Neural cell (in vitro differentiated cells): Measurements from ENCODE around the gene GAGE12H. TPM values are rescaled to one million over a fixed set of nuclear protein-coding genes. Genes with fewer than 3 reads are reported as not detected.
"Not testable (repeated sequence)": the region's sequence is repeated elsewhere in the genome, so short reads cannot be mapped to it uniquely, and the experiment has no call there.

Experiments used
- H2AFZ ChIP-seq: fragments of 200-600, 300-800 bp; sonication (generic), shearing (Covaris generic); 2 replicates; pipeline ENCODE4 v1.6.0; 2014; ENCODE audit warnings: low read depth, mild to moderate bottlenecking, antibody characterized with exemption, low read length, moderate library complexity
- H3F3A ChIP-seq: fragments of 200-600 bp; shearing (Covaris generic); 2 replicates; pipeline ENCODE4 v1.6.1; 2016; ENCODE audit warnings: mild to moderate bottlenecking, moderate library complexity, mixed read lengths, antibody characterized with exemption, low read length; ENCODE audit not compliant: insufficient read depth, poor library complexity, severe bottlenecking
- H3K27ac ChIP-seq: fragments of 200-600, 300-800 bp; sonication (generic), shearing (Covaris generic); 2 replicates; pipeline ENCODE4 v1.5.1; 2014; ENCODE audit warnings: mild to moderate bottlenecking, low read length, moderate library complexity
- H3K27me3 ChIP-seq: fragments of 300-800, 200-600 bp; sonication (generic), shearing (Covaris generic); 2 replicates; pipeline ENCODE4 v1.6.0; 2014; ENCODE audit warnings: mild to moderate bottlenecking, low read depth, low read length, moderate library complexity; ENCODE audit not compliant: insufficient read depth
- H3K36me3 ChIP-seq: fragments of 300-800, 200-600 bp; sonication (generic), shearing (Covaris generic); 2 replicates; pipeline ENCODE4 v1.5.1; 2014; ENCODE audit warnings: mild to moderate bottlenecking, antibody characterized with exemption, low read length, moderate library complexity; ENCODE audit not compliant: insufficient read depth
- H3K4me2 ChIP-seq: fragments of 300-800, 200-600 bp; sonication (generic), shearing (Covaris generic); 2 replicates; pipeline ENCODE4 v1.6.0; 2014; ENCODE audit warnings: mild to moderate bottlenecking, low read length
- H3K4me3 ChIP-seq: fragments of 300-800, 200-600 bp; sonication (generic), shearing (Covaris generic); 2 replicates; pipeline ENCODE4 v1.5.1; 2014; ENCODE audit warnings: mild to moderate bottlenecking, low read length, moderate library complexity
- H3K79me2 ChIP-seq: fragments of 200-600 bp; shearing (Covaris generic); replicated peaks from 2 replicates; pipeline ENCODE4 v1.6.0; 2014; ENCODE audit warnings: mild to moderate bottlenecking, low read length, moderate library complexity; ENCODE audit not compliant: insufficient read depth
- H3K9ac ChIP-seq: fragments of 300-800, 200-600 bp; sonication (generic), shearing (Covaris generic); 2 replicates; pipeline ENCODE4 v1.6.1; 2016; ENCODE audit warnings: mild to moderate bottlenecking, low read length, mixed read lengths
- H3K9me2 ChIP-seq: fragments of 200-600 bp; shearing (Covaris generic); 2 replicates; pipeline ENCODE4 v1.6.1; 2016; ENCODE audit warnings: mild to moderate bottlenecking, low read length, mixed read lengths; ENCODE audit not compliant: insufficient read depth
- H3K9me3 ChIP-seq: fragments of 200-600, 300-800 bp; sonication (generic), shearing (Covaris generic); 2 replicates; pipeline ENCODE4 v1.6.1; 2016; ENCODE audit warnings: mild to moderate bottlenecking, mixed run types, low read length, moderate library complexity, mixed read lengths
- H4K20me1 ChIP-seq: fragments of 200-600 bp; shearing (Covaris generic); 2 replicates; pipeline ENCODE4 v1.6.1; 2016; ENCODE audit warnings: mild to moderate bottlenecking, mixed run types; ENCODE audit not compliant: insufficient read depth
- EP300 ChIP-seq: fragments of 450-650 bp; conservative IDR thresholded peaks from 2 replicates; pipeline ENCODE4 v1.6.1; 2014; ENCODE audit warnings: antibody characterized with exemption, mild to moderate bottlenecking, moderate library complexity; ENCODE audit not compliant: poor library complexity, severe bottlenecking
- EZH2 ChIP-seq: fragments of 200-600, 300-800 bp; shearing (Covaris generic), sonication (generic); IDR thresholded peaks from 2 replicates; pipeline ENCODE4 v1.6.1; 2014; ENCODE audit warnings: antibody characterized with exemption, low read length, borderline replicate concordance, mild to moderate bottlenecking; ENCODE audit not compliant: insufficient read depth, poor library complexity, severe bottlenecking
- MXI1 ChIP-seq: fragments of 450-650 bp; conservative IDR thresholded peaks from 2 replicates; pipeline ENCODE4 v1.6.1; 2014; ENCODE audit warnings: antibody characterized with exemption, mild to moderate bottlenecking; ENCODE audit not compliant: poor library complexity, severe bottlenecking
- POLR2AphosphoS5 ChIP-seq: IDR thresholded peaks from 2 replicates; pipeline ENCODE4 v1.6.1; 2012
- RAD21 ChIP-seq: fragments of 450-650 bp; conservative IDR thresholded peaks from 2 replicates; pipeline ENCODE4 v1.6.1; 2014; ENCODE audit warnings: antibody characterized with exemption, mild to moderate bottlenecking, moderate library complexity
- REST ChIP-seq: IDR thresholded peaks from 2 replicates; pipeline ENCODE4 v1.6.1; 2012; ENCODE audit warnings: borderline replicate concordance
- SMC3 ChIP-seq: fragments of 450-650 bp; conservative IDR thresholded peaks from 2 replicates; pipeline ENCODE4 v1.6.1; 2014; ENCODE audit warnings: antibody characterized with exemption, mild to moderate bottlenecking, moderate library complexity; ENCODE audit not compliant: poor library complexity
- TAF1 ChIP-seq: IDR thresholded peaks from 2 replicates; pipeline ENCODE4 v1.6.1; 2012; ENCODE audit warnings: low read depth
- polyA plus RNA-seq: library from polyadenylated mRNA; depleted of rRNA; stranded (reverse); fragments of >200 nt; gene quantifications from 2 replicates; pipeline ENCODE4 v1.2.3, GENCODE V29; 2014
- TF ChIP-seq, protein P1 (sequence below): fragments of 450-650 bp; IDR thresholded peaks from 2 replicates; pipeline ENCODE4 v1.5.1; 2014; ENCODE audit warnings: antibody characterized with exemption, mild to moderate bottlenecking, moderate library complexity; ENCODE audit not compliant: poor library complexity, severe bottlenecking

The GAGE12H gene
- polyA plus RNA-seq, 1 donor from 2014 or later: not detected

DNA sequence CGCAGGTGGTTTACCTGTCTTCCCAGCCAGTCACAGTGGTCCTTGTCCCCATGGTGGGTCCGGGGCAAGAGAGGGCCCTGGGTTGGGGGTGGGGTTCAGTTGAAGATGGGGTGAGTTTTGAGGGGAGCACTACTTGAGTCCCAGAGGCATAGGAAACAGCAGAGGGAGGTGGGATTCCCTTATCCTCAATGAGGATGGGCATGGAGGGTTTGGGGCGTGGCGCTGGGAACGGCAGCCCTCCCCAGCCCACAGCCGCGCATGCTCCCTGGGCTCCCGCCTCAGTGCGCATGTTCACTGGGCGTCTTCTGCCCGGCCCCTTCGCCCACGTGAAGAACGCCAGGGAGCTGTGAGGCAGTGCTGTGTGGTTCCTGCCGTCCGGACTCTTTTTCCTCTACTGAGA is 9.4 kb downstream of the GAGE12H start, which contains the start of gene GAGE2A:
GAGE2A (plus strand) TSS at position 301 of the 400 bp plus-strand sequence. CDS start 1,155 bp downstream, outside the sequence.
- H3K27ac ChIP-seq, H3K36me3 ChIP-seq, H3K27me3 ChIP-seq, H3K9me2 ChIP-seq, H3K4me2 ChIP-seq, H3K9ac ChIP-seq, H2AFZ ChIP-seq, H3K79me2 ChIP-seq, H3K4me3 ChIP-seq, H4K20me1 ChIP-seq, H3F3A ChIP-seq, H3K9me3 ChIP-seq: not testable (repeated sequence)

DNA sequence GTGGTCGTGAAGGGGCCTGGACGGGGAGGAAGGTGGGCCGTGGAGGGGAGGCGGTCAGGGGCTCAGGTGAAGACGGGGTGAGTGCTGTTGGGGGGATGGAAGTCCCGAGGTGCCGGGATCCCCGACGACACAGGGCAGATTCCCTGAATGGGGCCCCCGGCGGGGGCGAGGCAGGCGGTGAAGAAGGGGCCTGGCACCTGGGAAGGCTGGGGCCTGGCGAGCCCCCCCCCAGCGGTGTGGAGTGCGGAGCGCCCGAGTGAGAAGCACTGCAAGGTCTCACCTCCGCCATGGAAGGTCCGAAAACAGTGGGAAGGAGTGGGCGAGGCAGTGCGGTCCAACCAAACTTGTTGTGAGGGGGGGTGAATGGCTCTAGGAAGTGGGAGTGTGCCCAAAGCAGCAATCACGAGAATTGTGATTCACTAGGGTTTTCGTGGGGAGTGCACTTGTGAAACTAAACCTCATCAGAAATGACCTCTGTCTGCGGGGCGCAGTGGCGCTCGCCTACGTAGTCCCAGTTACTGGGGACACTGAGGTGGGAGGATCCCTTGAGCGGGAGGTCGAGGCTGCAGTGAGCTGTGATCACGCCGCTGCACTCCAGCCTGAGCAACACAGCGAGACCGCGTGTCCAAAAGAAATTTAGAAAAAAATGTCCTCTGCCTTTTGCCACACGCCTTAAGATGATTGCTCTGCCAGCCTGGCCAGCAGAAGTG is 10.2 kb downstream of the GAGE12H start:
- H3K4me2 ChIP-seq, H3K9me2 ChIP-seq, H2AFZ ChIP-seq, H4K20me1 ChIP-seq, H3K4me3 ChIP-seq, H3K27ac ChIP-seq, H3K79me2 ChIP-seq, H3K36me3 ChIP-seq, H3K9ac ChIP-seq, H3K27me3 ChIP-seq, H3F3A ChIP-seq, H3K9me3 ChIP-seq: not testable (repeated sequence)

GRCh38 chrX:49590488-49590887 is 10.7 kb downstream of the GAGE12H start:
- H3K27me3 ChIP-seq, H3K36me3 ChIP-seq, H3K4me2 ChIP-seq, H3F3A ChIP-seq, H4K20me1 ChIP-seq, H3K27ac ChIP-seq, H3K9me2 ChIP-seq, H2AFZ ChIP-seq, H3K79me2 ChIP-seq, H3K4me3 ChIP-seq, H3K9me3 ChIP-seq, H3K9ac ChIP-seq: not testable (repeated sequence)

GRCh38 chrX:49598720-49599119 is 19.0 kb downstream of the GAGE12H start, which contains the start of gene GAGE1:
GAGE1 (plus strand) TSS chrX:49599020; CDS start chrX:49600175, 1,155 bp downstream.
- not testable (repeated sequence) for H4K20me1 ChIP-seq, H3K79me2 ChIP-seq, H3K4me3 ChIP-seq, H3K27ac ChIP-seq, H3F3A ChIP-seq, H3K4me2 ChIP-seq, H2AFZ ChIP-seq, H3K36me3 ChIP-seq, H3K27me3 ChIP-seq, H3K9ac ChIP-seq, H3K9me2 ChIP-seq, H3K9me3 ChIP-seq

GRCh38 chrX:49610718-49611310 is 31.1 kb downstream of the GAGE12H start:
- no peak overlapping the region for H3K4me3 ChIP-seq
- H3K79me2 ChIP-seq: no peaks in the 10 kb centered on the region
- H2AFZ ChIP-seq: no peak overlapping the region
- no peaks in the 10 kb centered on the region for H3K9me3 ChIP-seq
- H3K9ac ChIP-seq: no peak overlapping the region
- TF ChIP-seq POLR2AphosphoS5: no peak
- TF ChIP-seq RAD21: no peak
- TF ChIP-seq REST: no peak
- TF ChIP-seq TAF1: no peak
- no peak for TF ChIP-seq MXI1
- TF ChIP-seq EP300: no peak
- TF ChIP-seq SMC3: no peak
- TF ChIP-seq, protein P1, sequence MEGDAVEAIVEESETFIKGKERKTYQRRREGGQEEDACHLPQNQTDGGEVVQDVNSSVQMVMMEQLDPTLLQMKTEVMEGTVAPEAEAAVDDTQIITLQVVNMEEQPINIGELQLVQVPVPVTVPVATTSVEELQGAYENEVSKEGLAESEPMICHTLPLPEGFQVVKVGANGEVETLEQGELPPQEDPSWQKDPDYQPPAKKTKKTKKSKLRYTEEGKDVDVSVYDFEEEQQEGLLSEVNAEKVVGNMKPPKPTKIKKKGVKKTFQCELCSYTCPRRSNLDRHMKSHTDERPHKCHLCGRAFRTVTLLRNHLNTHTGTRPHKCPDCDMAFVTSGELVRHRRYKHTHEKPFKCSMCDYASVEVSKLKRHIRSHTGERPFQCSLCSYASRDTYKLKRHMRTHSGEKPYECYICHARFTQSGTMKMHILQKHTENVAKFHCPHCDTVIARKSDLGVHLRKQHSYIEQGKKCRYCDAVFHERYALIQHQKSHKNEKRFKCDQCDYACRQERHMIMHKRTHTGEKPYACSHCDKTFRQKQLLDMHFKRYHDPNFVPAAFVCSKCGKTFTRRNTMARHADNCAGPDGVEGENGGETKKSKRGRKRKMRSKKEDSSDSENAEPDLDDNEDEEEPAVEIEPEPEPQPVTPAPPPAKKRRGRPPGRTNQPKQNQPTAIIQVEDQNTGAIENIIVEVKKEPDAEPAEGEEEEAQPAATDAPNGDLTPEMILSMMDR: no peak
- no peak for TF ChIP-seq EZH2
- H4K20me1 ChIP-seq: no peaks in the 10 kb centered on the region
- H3F3A ChIP-seq: no peaks in the 10 kb centered on the region
- no peaks in the 10 kb centered on the region for H3K27me3 ChIP-seq
- no peak overlapping the region for H3K4me2 ChIP-seq
- no peaks in the 10 kb centered on the region for H3K36me3 ChIP-seq
- H3K9me2 ChIP-seq: no peaks in the 10 kb centered on the region
- H3K27ac ChIP-seq: no peak overlapping the region
